Suprapubic skin (tissue), 3 donors: Measurements from ENCODE around the gene RUSF1.
"Not testable (repeated sequence)": the region's sequence is repeated elsewhere in the genome, so short reads cannot be mapped to it uniquely, and the experiment has no call there.

Experiments used
- CTCF ChIP-seq, 2 donors: fragments of 200-600 bp in 1 of 2; fragments of 450-650 bp in 1 of 2; sonication (generic) in 1 of 2; IDR thresholded peaks; one replicate each; pipeline ENCODE4 v1.5.1; 2016 to 2019; ENCODE audit warnings: antibody characterized with exemption in 2 of 2, mild to moderate bottlenecking in 1 of 2, moderate library complexity in 1 of 2
- POLR2A ChIP-seq, 2 donors: fragments of 450-650 bp; IDR thresholded peaks; one replicate each; pipeline ENCODE4 v1.6.1; 2017; ENCODE audit warnings: antibody characterized with exemption in 2 of 2, mild to moderate bottlenecking in 2 of 2, moderate library complexity in 2 of 2

DNA sequence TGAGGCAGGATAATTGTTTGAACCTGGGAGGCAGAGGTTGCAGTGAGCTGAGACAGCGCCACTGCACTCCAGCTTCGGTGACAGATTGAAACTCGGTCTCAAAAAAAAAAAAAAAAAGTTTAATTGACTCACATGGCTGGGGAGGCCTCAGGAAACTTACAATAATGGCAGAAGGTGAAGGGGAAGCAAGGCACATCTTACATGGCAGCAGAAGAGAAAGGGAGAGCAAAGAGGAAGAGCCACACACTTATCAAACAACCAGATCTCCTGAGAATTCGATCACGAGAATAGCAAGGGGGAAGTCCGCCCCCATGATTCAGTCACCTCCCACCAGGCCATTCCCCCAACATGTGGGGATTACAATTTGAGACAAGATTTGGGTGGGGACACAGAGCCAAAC is 62.3 kb downstream of the RUSF1 start:
- not testable (repeated sequence) for TF ChIP-seq POLR2A, CTCF (IDR thresholded peaks at IDR 0.05)
